ENCODE data around the gene CDKAL1.

The CDKAL1 gene

DNA sequence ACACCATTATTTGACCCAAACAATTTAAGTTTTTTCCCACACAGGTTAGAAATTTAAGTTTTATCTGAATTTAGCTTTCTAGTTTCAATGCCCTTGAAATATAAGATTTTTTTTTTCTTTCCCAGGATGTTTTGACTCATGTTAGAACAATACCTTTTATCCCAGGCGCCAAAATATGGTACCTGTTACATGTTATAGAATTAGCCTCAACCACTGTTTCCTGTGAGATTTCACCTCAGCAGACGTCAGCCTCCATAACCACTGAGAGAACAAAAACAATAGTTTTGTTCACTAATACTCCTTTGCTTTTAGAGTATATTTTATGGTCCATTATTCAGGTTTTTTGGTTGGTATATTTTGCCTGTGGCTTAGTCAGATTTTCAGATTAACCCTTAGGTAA is 302.9 kb downstream of the CDKAL1 start:
- no peak for TF ChIP-seq GATA3 (IDR thresholded peaks at IDR 0.05; ENCODE audit: low read depth, low read length)

DNA sequence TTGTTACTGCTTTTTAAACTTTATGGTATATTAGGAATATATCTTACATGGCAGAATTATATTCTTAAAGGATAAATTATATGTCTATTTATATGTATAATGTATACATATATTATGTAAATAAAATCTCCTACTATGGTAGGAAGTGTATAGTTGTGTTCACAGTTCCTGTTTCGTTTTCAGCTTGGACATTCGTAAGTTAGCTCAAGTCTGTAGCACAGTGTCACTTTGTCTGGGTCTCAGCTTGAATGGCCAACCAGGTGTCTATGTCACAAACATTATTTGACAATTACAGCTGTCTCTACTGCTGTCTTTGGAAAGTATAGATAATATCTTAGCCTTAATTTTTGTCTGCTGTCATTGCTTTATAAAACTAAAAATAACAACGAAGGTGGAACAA is 303.9 kb downstream of the CDKAL1 start:
- TF ChIP-seq GATA2 (IDR thresholded peaks at IDR 0.05; ENCODE audit: low read depth, low read length) (no peak), GATA3 (IDR thresholded peaks at IDR 0.05; ENCODE audit: low read depth, low read length) (no peak)

GRCh38 chr6:20839630-20840029 is 305.4 kb downstream of the CDKAL1 start:
- TF ChIP-seq GATA3 (IDR thresholded peaks at IDR 0.05; ENCODE audit: low read depth, low read length) (no peak), GATA2 (IDR thresholded peaks at IDR 0.05; ENCODE audit: low read depth, low read length) (no peak)

DNA sequence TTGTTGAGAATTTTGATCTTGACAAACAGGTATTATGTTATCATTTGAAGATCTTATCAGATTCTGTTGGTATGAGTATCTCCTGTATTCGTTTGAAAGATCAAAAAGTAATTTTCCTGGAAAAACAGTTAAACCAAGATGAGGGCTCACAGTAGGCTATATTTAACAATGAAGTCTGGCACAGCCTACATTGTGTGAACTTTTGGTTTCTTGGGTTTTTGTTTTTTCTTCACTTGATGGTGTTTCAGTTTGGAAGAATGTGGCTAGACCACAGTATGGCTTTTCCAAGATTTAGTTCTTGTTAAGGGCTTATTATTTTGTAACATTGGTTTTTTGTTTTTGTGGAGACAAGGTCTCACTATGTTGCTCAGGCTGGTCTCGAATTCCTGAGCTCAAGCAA is 306.4 kb downstream of the CDKAL1 start:
- TF ChIP-seq GATA2 (IDR thresholded peaks at IDR 0.05; ENCODE audit: low read depth, low read length), result no peak
- no peak for TF ChIP-seq GATA3 (IDR thresholded peaks at IDR 0.05; ENCODE audit: low read depth, low read length)

GRCh38 chr6:20841806-20842205 is 307.5 kb downstream of the CDKAL1 start:
- TF ChIP-seq GATA3 (IDR thresholded peaks at IDR 0.05; ENCODE audit: low read depth, low read length) (no peak), GATA2 (IDR thresholded peaks at IDR 0.05; ENCODE audit: low read depth, low read length) (no peak)

DNA sequence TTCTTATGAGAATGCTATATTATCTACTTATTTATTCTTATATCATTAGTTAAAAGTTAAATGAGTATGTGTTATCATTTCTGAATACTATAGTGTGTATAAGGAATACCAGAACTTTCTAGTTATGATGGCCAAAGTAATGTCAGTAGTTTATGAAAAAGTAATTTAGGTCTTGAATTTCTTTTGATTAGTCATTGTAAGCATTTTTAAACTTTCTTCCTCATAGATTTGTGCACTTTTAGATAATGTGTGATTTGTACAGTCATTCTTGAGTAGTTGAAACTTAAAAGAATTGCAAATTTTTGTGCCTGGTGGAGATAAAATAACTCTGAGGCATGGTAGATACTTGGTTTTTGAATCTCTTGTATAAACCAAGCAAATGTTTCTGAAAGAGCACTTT is 311.3 kb downstream of the CDKAL1 start:
- TF ChIP-seq GATA2 (IDR thresholded peaks at IDR 0.05; ENCODE audit: low read depth, low read length) (no peak), GATA3 (IDR thresholded peaks at IDR 0.05; ENCODE audit: low read depth, low read length) (no peak)

GRCh38 chr6:20846602-20847028 is 312.4 kb downstream of the CDKAL1 start:
- TF ChIP-seq GATA2 (IDR thresholded peaks at IDR 0.05; ENCODE audit: low read depth, low read length), result no peak
- TF ChIP-seq GATA3 (IDR thresholded peaks at IDR 0.05; ENCODE audit: low read depth, low read length), result no peak

- TF ChIP-seq GATA2 (IDR thresholded peaks at IDR 0.05; ENCODE audit: low read depth, low read length) (no peak), GATA3 (IDR thresholded peaks at IDR 0.05; ENCODE audit: low read depth, low read length) (no peak)
Observed at GRCh38 chr6:20847904-20848303, 313.6 kb downstream of the CDKAL1 start.

GRCh38 chr6:20850686-20851416 is 316.6 kb downstream of the CDKAL1 start:
- TF ChIP-seq GATA2 (IDR thresholded peaks at IDR 0.05; ENCODE audit: low read depth, low read length), result no peak
- no peak for TF ChIP-seq GATA3 (IDR thresholded peaks at IDR 0.05; ENCODE audit: low read depth, low read length)

DNA sequence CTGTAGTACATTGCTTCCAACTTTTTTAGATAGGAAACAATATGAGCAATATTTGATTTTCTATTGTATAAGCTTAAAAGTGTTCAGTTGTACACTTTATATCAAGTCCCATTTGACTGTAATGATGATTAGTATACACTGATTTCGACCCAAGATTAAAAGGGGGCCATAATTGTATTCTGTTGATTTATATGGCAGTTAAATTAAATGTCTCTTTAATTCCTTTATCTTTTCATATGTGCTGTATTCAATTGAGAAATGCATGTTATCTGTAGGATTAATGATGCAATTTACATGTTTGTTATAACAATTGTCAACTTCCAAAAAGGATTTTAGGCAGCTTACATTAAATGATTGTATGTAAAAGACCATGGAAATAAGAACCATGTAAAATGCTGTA is 317.5 kb downstream of the CDKAL1 start:
- TF ChIP-seq GATA3 (IDR thresholded peaks at IDR 0.05; ENCODE audit: low read depth, low read length), result peak; percentile 56; the same call in 1 of the 2 replicates
- no peak for TF ChIP-seq GATA2 (IDR thresholded peaks at IDR 0.05; ENCODE audit: low read depth, low read length)

DNA sequence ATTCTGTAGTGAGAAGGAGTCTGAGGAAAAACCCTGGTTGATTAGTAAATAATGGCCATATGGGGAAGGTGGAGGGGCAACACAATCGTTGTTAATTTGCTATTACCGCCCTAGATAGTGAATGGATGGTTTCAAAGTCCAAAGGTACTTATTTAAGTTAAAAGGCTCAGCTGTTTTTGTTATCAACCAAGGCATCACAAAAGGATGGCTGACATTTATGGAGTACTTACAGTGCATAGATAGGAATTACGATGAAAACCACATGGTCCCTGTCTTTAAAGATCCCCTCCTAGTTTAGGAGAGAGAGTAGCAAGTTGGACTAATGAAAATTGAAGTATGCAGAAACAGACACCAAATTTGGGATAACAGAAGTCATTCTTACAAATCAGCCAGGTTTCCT is 319.6 kb downstream of the CDKAL1 start:
- peak; percentile 76 for TF ChIP-seq GATA2 (IDR thresholded peaks at IDR 0.05; ENCODE audit: low read depth, low read length)
- TF ChIP-seq GATA3 (IDR thresholded peaks at IDR 0.05; ENCODE audit: low read depth, low read length), result peak; percentile 84

DNA sequence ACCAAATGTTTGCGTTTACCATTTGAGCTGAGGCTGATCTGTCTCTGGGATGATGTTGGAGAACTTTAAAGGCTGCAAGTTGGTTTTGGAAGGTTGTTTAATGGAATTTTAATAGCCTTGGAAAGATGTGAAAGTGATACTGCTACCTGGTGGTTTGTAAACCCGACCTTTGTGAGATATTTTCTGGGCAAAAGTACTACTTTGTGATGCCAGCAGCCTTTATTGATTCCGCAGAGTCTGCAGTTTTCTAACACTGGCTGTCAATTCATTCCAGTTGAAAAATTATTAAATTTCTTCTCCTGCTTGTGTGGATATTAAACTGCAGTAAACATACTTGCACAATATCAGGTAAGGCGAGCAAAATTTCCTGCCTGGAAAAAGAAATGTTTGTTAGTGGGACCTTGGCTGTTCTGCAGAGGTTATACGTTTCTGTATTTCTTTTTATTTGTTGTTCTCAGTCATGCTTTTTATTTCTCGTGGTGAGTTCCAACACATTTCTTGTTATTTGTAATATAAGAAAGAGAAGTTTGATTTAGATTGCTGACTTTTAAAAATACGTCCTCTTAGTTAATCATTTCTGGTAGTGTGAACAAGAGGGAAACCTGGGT is 322.5 kb downstream of the CDKAL1 start:
- no peak for TF ChIP-seq GATA2 (IDR thresholded peaks at IDR 0.05; ENCODE audit: low read depth, low read length)
- TF ChIP-seq GATA3 (IDR thresholded peaks at IDR 0.05; ENCODE audit: low read depth, low read length), result no peak

GRCh38 chr6:20861481-20861880 is 327.2 kb downstream of the CDKAL1 start:
- TF ChIP-seq GATA3 (IDR thresholded peaks at IDR 0.05; ENCODE audit: low read depth, low read length) (no peak), GATA2 (IDR thresholded peaks at IDR 0.05; ENCODE audit: low read depth, low read length) (no peak)

- no peak for TF ChIP-seq GATA3 (IDR thresholded peaks at IDR 0.05; ENCODE audit: low read depth, low read length)
- no peak for TF ChIP-seq GATA2 (IDR thresholded peaks at IDR 0.05; ENCODE audit: low read depth, low read length)
Observed at GRCh38 chr6:20866036-20866435, 331.8 kb downstream of the CDKAL1 start.

- no peak for TF ChIP-seq GATA2 (IDR thresholded peaks at IDR 0.05; ENCODE audit: low read depth, low read length)
- TF ChIP-seq GATA3 (IDR thresholded peaks at IDR 0.05; ENCODE audit: low read depth, low read length), result no peak
Observed at GRCh38 chr6:20866935-20867703, 332.9 kb downstream of the CDKAL1 start.

All from SH-SY5Y (cell line).